GM12872 (cell line): ENCODE measurements around the gene INPP5K.

Experiments used
- TF ChIP-seq, protein P1 (sequence below): IDR thresholded peaks from 3 replicates; pipeline ENCODE4 v1.5.1; 2011; ENCODE audit warnings: low read depth, mild to moderate bottlenecking, low read length, moderate library complexity; ENCODE audit not compliant: insufficient read depth

Gene INPP5K

DNA sequence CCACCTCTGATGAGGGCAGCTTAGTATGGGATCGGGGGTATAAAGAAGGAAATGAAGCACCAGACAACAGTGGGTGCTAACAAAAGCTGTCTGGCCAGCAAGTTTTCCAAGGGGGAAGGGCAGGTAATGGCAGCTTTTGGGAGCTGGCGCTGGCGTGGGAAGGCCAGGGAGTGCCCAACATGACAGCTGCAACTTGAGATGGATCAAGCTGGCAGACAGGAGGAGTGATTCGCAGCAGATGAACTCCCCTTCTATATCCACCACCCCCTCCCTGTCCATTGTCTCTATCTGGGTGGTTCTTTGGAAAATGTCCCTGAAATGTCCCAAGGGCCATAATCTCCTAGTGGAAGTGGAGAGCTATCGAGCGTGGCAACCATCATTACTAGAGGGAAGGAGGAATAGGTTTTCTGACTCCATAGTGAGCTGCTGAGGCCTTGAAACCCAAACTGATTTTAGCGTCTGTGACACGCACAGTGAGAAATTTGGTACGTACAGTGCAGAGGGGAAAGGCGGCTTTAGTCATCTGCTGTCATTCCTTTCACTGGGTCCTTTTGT is 4.8 kb upstream of the INPP5K start:
- TF ChIP-seq, protein P1, sequence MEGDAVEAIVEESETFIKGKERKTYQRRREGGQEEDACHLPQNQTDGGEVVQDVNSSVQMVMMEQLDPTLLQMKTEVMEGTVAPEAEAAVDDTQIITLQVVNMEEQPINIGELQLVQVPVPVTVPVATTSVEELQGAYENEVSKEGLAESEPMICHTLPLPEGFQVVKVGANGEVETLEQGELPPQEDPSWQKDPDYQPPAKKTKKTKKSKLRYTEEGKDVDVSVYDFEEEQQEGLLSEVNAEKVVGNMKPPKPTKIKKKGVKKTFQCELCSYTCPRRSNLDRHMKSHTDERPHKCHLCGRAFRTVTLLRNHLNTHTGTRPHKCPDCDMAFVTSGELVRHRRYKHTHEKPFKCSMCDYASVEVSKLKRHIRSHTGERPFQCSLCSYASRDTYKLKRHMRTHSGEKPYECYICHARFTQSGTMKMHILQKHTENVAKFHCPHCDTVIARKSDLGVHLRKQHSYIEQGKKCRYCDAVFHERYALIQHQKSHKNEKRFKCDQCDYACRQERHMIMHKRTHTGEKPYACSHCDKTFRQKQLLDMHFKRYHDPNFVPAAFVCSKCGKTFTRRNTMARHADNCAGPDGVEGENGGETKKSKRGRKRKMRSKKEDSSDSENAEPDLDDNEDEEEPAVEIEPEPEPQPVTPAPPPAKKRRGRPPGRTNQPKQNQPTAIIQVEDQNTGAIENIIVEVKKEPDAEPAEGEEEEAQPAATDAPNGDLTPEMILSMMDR: no peak

DNA sequence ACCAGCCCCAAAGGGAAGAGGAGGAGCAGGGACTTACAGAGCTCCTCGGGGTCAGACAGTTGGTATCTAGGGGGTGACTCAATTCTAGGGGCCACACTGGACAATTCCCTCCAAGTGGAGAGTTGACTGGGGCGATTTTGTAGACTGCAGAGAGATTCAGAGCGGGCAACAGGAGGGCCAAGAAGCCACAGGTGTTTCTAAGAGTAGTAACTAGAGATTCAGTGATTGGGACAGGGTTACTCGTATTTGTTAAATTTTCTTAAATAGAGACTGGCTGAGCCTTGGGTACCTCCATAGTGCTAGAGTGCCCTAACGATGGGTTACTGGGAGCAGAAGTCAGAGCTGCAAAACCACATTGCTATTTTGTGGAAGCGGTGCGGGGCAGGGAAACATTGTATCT is 3.3 kb upstream of the INPP5K start:
- TF ChIP-seq, protein P1: no peak

DNA sequence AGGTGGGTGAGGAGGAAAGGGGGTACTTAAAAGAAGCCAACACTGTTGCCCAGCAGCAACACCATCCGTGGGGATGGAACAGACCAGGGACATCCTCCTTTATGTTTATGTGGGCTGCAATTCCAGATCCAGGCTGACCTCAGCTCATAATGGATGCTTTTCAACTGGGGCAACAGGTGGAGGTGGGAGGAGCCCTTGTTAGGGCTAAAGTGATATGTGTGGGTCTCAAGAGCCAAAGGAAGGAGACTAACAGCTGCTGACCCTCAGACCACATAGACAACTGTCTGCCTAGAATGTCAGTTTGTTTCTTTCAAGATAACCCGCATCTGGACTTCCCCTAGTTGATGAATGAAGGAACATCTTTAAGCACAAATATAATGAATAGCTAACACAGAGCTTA is 2.0 kb upstream of the INPP5K start:
- TF ChIP-seq, protein P1: no peak

DNA sequence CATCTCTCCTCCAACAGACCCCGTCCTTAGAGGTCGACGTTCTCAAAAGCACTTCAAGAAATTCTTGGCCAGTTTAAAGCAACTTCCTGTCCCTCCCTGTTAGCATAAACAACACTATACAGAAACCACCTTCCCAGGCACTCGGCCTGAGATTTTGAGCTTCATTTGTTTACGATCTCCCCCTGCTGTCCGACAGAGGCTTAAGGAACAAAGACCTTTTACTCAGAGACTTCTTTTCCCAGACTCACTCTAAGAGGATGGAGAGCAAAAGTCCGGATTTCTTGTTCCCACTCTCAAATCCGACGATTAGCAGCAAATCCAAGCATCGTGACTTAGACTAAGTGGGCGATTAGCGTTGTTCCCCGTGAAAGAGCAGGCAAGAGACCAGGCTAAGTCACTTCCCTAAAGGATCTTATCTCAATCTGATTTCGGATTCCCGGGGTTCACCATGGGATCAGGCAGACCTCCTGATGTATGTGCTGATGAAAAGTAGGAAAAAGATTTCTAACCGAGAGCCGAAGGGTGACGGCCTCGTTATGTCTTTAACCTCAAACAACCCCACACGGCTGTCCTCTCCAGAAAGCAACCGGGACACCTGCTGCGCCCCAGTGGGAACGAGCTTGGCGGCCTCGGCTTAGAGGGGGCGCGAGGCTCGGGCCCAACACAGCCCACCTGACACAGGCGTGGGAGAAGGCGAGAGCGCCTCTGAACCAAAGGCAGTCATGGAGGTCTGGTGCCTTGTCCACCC is 598 bp downstream of the INPP5K start:
- TF ChIP-seq, protein P1: peak; percentile 66

DNA sequence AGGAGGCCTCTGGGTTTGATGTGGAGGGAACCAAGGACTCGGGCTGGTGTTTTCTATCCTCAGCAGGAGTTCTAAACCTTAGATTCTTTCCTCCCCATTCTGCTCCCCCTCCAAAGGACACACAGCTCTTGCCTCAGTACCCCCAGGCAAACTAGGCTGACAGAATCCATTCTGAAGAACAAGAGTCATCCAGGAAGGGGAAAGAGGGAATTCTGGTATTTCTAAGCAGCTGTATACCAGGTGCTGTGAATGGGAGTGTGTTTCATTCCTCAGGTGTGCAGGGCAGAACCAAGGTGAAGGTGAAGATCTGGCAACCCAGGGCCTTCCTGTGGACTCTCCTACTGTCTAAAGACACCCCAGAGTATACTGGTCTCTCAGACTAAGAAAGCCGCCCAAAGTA is 4.1 kb downstream of the INPP5K start:
- TF ChIP-seq, protein P1: no peak

DNA sequence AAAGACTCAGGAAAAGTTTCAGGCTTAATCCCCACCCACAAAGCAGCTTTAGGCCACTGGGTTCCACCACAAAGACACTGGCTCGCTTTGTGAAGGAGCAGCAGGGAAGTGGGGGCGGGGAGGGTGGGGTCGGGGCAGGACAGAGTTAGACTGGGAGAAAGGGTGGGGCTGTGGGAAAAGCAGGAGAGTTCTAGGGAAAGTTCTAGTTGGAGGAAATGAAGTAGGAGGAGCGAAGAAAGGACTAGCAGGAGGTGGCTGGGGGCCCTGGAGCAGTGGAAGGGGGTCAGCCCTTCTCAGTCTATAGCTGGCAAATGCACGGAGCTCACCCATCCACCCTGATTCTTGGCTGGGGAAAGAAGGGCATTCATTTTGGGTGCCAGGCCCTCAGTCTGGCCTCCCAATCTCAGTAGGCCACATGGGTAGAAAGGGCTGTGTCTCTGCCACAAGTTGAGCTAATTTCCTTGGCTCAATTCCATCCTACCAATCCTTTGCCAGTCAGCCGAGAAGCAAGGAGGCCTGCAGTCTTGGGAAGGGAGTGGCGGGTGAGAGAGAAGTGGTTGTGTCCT is 4.6 kb downstream of the INPP5K start:
- TF ChIP-seq, protein P1: no peak

DNA sequence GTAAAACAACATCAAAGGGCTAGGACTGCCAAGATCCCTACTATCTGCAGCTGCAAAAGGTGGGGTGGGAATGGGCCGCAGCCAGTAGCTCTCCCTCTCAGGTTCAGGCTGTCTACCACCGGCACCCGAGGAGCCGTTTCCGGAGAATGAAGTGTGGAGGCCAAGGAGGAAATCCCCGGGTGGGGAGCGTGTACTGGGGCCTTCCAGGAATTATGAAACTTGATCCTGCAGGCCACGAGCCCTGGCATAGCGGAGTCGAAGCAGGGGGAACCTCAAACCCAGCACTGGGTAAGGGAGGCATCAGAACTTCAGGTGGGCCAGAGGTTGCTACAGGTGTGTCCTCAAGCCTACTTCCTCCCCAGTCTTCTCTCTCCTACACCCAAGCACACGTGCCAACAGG is 5.1 kb downstream of the INPP5K start:
- TF ChIP-seq, protein P1: no peak
